Mucosa of gallbladder (tissue), 1 donor: ENCODE measurements around the gene SNX9. TPM values are rescaled to one million over a fixed set of nuclear protein-coding genes. Genes with fewer than 3 reads are reported as not detected.
"Not testable (repeated sequence)": the region's sequence is repeated elsewhere in the genome, so short reads cannot be mapped to it uniquely, and the experiment has no call there.

Experiments used
- DNase-seq: peaks from one replicate; pipeline ENCODE4 v3.0.0-alpha.2; 2020; ENCODE audit warnings: low spot score
- total RNA-seq: library from RNA; stranded (reverse); gene quantifications from one replicate; pipeline ENCODE4 v1.2.1, GENCODE V29; 2021
- donor health status: DM: no; HTN: no; CAD: no.

Gene SNX9
- total RNA-seq, 1 donor from 2014 or later = 56.7 TPM

- DNase-seq = no peak
Measured at GRCh38 chr6:157885211-157885788, 62.3 kb downstream of the SNX9 start.

- no peak for DNase-seq
Measured at GRCh38 chr6:157885876-157886275, 62.8 kb downstream of the SNX9 start.

GRCh38 chr6:157887892-157888291, 64.8 kb downstream of the SNX9 start:
- DNase-seq = no peak

GRCh38 chr6:157891544-157892362, 68.7 kb downstream of the SNX9 start:
- DNase-seq = no peak

GRCh38 chr6:157892363-157892877, 69.4 kb downstream of the SNX9 start:
- no peak for DNase-seq

GRCh38 chr6:157893238-157893637, 70.2 kb downstream of the SNX9 start:
- DNase-seq = no peak

GRCh38 chr6:157895585-157895984, 72.5 kb downstream of the SNX9 start:
- no peak for DNase-seq

GRCh38 chr6:157896932-157897331, 73.9 kb downstream of the SNX9 start:
- DNase-seq = no peak

- no peak for DNase-seq
Measured at GRCh38 chr6:157898169-157898568, 75.1 kb downstream of the SNX9 start.

- no peak for DNase-seq
Measured at GRCh38 chr6:157898640-157899039, 75.6 kb downstream of the SNX9 start.

GRCh38 chr6:157900262-157900661, 77.2 kb downstream of the SNX9 start:
- DNase-seq = not testable (repeated sequence)

GRCh38 chr6:157900751-157901150, 77.7 kb downstream of the SNX9 start:
- not testable (repeated sequence) for DNase-seq

GRCh38 chr6:157904999-157905398, 82.0 kb downstream of the SNX9 start:
- DNase-seq = no peak

GRCh38 chr6:157905590-157906342, 82.7 kb downstream of the SNX9 start:
- no peak for DNase-seq

- no peak for DNase-seq
Measured at GRCh38 chr6:157906537-157907061, 83.6 kb downstream of the SNX9 start.

GRCh38 chr6:157907651-157908050, 84.6 kb downstream of the SNX9 start:
- no peak for DNase-seq

- no peak for DNase-seq
Measured at GRCh38 chr6:157908369-157909281, 85.6 kb downstream of the SNX9 start.

- DNase-seq = no peak
Measured at GRCh38 chr6:157909282-157909664, 86.2 kb downstream of the SNX9 start.

GRCh38 chr6:157911278-157911677, 88.2 kb downstream of the SNX9 start:
- no peak for DNase-seq

GRCh38 chr6:157911786-157912185, 88.7 kb downstream of the SNX9 start:
- DNase-seq = no peak

- DNase-seq = no peak
Measured at GRCh38 chr6:157912326-157912725, 89.3 kb downstream of the SNX9 start.
